Stimulated activated CD4-positive, alpha-beta T cell treated with anti-CD3 and anti-CD28 coated beads, Interleukin-15, amount 100 ng/mL, for 48 hours (primary cell): Measurements from ENCODE around the gene NPW.

Experiments used
- DNase-seq, 2 donors: peaks; one replicate each; pipeline ENCODE4 v3.0.0-alpha.2; 2020; ENCODE audit warnings: low read depth in 2 of 2

NPW gene

DNA sequence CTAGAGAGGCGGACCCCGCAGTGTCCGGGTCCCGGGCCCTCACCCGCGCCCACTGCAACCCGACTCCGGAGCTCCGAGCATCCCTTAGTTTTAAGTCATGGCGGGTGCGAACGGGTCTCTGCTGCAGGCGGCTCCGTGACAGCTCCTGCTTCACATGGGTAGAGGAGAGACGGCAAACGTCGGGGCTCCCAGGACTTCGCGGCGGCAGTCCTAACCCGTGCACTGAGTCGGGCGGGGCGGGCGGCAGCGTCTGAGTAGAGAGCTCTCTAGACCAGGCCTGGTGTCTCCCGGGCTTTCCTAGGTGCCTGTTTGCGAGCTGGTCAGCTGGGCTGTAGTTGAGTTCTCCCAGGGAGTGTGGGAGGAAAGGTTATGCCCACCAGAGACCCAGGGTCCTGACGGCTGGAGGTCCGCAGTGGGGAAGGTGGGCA is 28.5 kb downstream of the NPW start:
- no peak for DNase-seq

DNA sequence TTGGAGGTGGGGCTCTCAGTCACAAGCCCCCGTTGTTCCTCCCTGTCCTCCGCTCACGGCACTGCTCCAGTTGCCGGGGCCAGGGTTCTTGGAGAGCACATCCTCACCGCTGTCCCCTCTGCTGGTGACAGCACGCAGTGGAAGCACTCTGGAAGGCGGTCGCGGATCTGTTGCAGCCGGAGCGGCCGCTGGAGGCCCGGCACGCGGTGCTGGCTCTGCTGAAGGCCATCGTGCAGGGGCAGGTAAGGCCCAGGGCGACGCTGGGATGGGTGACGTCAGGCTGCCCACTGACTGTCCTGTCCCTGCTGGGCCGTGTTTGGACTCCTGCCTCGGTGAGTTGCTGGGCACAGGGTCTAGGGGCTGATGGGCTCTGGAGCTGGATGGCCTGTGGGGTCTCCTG is 33.6 kb downstream of the NPW start:
- no peak for DNase-seq

- no peak for DNase-seq
Measured at GRCh38 chr16:2053897-2054296, 34.3 kb downstream of the NPW start.

- no peak for DNase-seq
Measured at GRCh38 chr16:2054543-2055245, 35.1 kb downstream of the NPW start.

DNA sequence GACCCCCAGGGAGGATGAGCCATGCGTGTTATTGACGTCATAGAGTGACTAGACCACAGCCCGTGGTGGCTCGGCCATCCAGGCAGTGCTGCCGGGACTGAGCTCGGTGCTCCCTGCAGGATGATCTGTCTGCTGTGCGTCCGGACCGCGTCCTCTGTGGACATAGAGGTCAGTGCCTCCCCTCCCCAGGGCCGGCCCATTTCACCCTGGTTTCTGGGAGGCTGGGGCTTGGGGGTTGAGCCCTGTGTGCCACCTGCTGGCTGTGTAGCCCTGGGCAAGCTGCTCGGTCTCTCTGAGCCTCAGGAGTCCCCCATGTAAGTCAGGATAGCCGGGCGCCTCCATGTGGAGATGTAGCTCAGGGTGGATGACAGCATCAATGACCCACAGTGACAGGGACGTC is 36.5 kb downstream of the NPW start:
- DNase-seq, result no peak

GRCh38 chr16:2056681-2057407 is 37.3 kb downstream of the NPW start:
- DNase-seq, result no peak

DNA sequence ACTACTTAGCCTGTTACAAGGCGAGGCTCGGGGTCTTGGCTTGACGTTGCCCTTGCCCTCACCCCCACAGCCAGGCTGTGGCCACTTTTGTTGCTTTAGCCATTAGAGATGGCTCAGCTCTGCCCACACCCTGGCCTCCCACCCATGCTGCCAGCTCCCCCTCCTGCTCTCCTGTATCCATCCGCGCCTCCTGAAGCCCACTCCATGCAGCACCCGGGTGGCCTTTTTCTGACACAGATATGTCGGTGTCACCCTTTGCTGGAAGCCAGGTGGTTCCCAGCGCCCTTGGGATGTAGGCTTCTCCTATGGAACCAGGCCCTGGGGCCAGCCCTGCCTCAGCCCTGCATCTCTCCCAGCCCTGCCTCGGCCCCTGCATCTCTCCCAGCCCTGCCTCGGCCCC is 37.9 kb downstream of the NPW start:
- DNase-seq, result no peak

DNA sequence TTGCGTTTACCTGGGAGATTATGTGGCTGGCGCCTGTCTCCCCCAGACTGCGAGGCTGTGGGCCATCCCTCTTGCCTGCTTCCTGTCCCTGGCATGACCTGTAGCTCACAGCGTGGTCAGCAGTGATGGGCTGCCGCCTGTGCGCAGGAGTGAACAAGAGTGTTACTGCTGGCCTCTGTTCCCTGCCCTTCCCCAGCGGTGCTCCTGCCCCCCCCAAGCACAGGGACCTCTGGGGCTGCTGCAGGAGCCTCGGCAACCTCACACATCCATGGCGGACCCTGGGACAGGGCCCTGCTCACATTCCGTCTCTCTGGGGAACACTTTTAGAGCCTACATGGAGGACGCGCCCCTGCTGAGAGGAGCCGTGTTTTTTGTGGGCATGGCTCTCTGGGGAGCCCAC is 38.8 kb downstream of the NPW start:
- no peak for DNase-seq

GRCh38 chr16:2058872-2059271 is 39.3 kb downstream of the NPW start:
- DNase-seq, result no peak

DNA sequence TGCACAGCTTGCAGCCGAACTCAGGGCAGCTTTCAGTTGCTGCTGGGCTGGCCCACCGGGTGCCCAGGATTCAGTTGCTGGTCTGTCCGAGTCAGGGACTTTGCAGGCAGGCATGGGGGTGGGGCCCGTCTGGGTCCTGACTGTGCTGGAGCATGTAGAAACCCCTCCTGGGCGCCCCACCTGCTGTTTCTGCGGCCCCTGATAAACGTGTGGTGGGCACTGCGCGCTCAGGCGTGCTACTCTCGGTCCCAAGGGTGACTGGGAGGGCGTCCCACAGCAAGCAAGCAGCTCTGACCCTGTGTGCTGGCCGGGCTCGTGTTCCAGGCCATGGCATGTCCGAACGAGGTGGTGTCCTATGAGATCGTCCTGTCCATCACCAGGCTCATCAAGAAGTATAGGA is 40.8 kb downstream of the NPW start:
- no peak for DNase-seq

- DNase-seq, result no peak
Measured at GRCh38 chr16:2061023-2061422, 41.4 kb downstream of the NPW start.

GRCh38 chr16:2061526-2061925 is 41.9 kb downstream of the NPW start:
- no peak for DNase-seq

- DNase-seq, result no peak
Measured at GRCh38 chr16:2062801-2063200, 43.2 kb downstream of the NPW start.

GRCh38 chr16:2063861-2064260 is 44.3 kb downstream of the NPW start:
- DNase-seq, result no peak

DNA sequence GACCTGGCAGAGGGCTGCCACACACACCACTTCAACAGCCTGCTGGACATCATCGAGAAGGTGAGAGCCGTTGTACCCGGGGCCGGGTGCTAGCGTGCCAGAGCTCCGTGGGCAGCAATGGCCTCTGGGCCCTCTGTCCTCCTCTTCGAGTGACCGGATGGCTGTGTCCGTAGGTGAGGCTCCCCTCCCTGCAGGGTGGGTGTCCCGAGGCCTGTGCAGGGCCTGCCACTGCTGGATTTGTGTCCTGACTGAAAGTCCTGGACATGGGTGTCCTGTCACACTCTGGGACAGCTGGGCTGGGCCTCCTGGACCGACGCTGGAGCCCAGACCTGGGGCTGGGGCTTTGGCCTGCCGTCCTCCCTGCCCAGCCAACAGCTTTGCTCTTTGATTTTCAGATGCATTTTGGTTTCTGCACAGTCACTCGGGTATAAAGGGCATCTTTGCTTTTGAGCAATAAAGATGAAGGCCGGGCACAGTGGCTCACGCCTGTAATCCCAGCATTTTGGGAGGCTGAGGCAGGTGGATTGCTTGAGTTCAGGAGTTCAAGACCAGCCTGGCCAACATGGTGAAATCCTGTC is 44.9 kb downstream of the NPW start:
- DNase-seq, result no peak

DNA sequence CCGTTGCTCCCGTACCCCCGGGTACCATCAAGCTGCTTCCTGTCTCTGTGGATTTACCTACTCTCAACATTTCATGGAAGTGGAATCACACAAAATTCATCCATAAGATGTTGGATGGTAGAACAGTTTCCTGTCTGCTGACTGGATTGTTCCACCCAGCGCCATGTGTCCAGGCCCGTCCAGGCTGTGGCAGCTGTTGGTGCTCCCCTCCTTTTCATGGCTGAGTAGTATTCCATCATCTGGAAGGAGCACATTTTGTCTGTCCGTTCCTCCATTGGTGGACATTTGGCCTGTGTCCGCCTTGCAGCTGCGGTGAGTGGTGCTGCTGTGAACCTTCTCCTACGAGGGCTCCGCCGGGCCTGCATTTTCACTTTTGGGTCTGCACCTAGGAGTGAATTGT is 46.6 kb downstream of the NPW start:
- no peak for DNase-seq
